ENCODE results near the gene MAPK8. TPM values are rescaled to one million over a fixed set of nuclear protein-coding genes. Genes with fewer than 3 reads are reported as not detected.
A peak's percentile ranks its signal among the peaks of the same experiment; 100 is the strongest.

Gene MAPK8
- total RNA-seq, 2 donors from 2014 or later, result 28.1 to 29.5 TPM

DNA sequence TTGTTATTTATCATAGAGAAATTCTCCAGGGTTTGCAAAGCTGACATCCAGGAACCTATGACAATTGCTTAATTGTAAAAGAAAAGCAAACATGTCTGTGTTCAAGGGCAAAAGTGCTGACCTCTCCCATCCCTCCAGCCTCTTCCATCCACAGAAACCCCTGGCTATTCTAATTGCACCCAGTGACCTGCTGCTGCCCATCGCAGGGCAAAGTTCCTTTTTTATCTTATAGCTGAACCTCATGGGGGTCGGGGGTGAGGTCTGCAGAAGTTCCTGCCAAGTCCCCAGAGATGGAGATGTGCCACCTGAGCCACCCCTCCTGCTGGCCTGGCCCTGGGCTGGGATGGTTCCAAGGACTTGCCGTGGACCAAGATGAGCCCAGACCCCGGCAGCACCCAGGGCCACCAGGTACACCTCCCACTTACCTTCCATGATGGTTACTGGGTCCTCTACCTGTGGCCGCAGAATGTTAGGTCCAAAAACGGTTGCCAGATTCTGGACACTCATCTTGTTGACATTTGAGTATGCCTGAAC is 146.5 kb downstream of the MAPK8 start:
- intact Hi-C loops (cut with DNase I), result no loop called here
- DNase-seq (no peak), ATAC-seq (no peak)

DNA sequence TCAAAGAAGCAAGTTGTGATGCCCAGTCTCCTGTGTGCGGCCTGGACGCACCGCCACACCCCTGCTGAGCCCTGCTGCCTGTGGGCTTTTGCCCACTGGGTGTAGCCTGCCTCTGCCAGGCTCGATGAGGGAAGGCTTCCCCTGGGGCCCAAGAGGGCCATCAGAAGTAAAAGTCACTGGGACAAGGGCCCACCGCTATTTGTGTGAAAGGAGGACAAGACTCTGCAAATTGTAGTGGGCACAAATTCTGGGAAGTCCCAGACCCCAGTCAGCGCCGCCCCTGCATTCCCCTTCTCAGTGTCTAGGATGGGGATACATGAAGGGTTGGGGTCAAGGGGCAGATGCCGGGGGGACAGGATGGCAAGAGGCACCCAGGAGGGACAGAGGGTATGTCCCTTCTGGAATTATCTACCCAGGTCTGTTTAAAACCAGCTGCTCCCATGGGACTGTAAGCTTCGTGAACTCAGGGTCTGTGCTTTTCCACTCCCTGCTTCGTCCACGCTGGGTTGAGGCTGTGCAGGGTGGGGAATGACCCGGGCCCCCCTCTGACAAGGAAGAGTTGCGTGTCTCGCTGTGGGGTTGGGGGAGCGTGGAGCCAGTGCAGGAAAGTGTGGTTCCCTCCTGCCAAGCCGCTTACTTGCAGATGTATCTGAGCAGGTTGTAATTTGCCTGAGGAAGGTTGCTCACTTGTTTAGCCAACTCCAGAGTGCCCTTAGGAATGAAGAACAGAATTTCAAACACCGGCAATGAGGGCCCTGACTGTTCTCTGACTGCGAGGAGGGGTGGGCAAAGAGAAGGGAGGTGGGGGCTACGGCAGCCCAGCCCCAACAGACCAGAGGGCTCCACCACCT is 147.2 kb downstream of the MAPK8 start:
- no peak for DNase-seq
- intact Hi-C loops (cut with DNase I), result no loop called here
- no peak for ATAC-seq

DNA sequence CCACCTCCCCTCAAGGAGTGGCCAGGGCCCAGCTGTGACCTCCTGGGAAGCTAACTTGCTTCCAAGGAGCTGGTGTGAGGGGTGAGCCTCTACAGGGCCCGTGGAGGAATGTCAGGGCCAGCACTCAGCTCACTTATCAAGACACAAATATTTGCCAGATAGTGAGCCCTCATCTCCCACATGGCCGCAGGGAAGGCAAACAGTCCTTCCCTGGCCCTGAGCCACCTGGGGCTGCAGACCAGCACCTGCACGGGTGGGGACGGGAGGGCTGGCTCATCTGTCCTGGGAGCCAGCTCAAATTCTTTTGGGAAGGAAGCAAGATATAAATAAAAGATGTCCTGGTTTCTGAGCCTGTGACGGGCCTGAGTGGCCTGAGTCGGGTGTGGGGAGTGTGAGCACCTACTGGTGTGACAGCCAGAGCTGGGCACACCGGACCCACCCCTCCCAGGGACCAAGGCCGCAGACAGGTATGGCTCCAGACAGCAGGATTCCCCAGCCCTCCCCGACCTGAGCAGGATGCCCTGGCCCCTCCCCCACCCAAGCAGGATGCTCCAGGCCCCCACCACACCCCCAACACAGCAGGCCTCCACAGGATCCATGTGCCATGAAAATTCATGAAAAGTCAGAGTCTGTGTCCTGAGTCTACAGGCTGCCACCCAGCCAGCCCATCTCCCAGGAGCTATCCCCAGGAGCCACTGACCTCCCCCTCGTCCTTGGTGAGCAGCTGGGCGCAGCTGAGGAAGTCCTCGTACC is 148.0 kb downstream of the MAPK8 start:
- DNase-seq, result no peak
- intact Hi-C loops (cut with DNase I), result no loop called here
- no peak for ATAC-seq

GRCh38 chr10:48455055-48455391 is 148.5 kb downstream of the MAPK8 start:
- ATAC-seq (no peak), DNase-seq (no peak)
- intact Hi-C loops (cut with DNase I), result no loop called here

DNA sequence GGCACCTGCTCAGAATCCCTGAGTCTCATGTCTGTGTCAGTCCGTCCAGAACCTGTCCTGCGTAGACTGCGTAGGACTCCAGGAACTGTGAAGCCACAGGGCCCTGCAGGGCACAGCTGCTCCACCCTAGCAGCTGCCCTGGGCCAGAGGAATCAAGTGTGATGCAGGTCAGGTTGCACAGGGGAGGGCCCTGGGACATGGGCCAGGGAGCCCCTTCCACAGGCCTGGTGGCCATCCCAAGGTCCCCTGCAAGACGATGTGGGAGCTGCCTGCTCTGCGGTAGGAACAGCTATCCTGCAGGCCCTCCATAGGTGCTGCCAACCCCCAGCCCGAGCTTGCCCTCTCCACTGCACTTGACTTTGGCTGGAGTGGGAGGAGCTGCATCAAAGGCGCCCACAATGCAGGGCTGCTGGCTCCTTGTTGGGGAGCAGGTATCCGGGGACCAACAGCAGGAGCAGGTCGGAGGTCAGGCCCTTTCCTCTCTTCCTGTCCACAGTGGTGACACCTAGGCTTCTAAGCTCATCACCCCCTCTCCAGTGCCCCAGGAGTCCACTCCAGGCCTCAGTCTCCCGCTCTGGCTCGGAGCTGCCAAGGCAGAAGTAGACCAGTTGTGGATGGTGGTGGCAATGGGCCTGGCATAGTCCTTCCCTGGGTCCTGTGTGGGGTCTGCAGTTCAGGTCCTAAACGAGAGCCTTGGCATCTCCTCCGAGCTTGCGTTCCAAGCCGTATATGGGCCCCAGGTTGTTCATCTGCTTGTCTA is 149.1 kb downstream of the MAPK8 start:
- intact Hi-C loops (cut with DNase I), result no loop called here
- ATAC-seq, result no peak
- DNase-seq, result peak; percentile 16

DNA sequence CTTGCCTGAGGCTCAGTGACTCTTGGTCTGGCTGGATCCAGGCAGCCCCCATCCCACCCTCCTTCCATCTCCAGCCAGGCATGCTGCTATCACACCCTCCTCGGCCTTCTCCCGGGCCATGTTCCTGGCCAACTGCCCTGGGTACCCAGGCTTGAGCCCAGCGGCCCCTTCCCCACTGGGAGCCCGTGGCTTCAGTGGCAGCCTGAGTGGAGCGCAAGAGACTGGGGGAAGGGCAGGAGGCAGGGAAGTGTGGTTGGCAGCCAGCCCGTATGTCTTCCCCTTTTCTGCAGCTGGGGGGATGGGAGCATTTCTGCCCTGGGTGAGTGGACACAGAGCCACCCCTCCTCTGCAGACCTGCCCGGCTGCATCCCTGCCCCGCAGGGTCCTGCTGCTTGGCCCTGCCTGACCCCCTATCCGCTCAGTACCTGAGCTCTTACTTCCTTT is 149.9 kb downstream of the MAPK8 start:
- peak; percentile 56 for DNase-seq
- ATAC-seq, result peak; percentile 56 to 63
- intact Hi-C loops (cut with DNase I), result no loop called here

DNA sequence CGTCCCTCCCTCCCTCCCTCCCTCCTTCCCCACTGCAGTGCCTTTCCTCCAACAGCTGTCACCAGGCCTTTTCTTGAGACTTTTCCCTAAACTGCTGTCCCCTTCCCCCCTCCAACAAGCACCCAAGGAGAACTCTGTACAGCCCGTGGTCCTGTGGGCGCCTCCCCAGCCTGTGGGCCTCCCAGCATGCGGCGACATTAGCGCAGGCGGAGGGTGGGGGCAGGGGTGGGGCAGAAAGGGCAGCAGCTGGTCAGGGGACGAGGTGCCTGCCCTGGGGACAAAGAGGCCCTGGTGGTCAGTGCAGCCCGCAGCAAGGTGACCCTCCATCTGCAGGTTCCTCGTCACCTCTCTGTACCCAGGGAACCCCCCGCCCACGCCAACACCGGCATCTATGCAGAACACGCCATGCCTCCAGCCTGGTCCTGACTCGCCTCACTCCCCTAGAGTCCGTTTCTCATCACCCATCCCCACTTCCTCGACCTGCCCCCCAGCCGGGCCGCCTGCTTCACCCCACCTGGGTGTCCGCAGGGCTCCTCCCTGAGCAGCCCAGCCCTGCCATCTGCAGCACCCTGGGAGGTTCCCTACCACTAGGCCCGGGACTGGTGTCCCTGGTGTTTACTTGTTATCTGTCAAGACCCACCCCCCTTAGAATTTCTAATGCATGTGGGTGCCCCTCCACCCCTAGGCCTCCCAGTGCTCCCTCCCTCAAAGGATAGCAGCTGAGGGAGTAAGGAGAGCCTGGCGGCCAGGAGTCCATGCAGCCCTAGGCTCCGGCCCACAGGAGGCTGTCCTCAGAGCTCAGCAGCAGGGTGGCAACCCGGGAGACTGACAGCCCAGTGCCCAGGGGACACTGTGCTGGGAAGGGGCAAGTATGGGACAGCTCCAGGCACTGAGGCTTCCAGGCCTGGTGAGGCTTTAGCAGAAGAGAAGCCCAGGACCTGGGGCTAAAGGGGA is 150.6 kb downstream of the MAPK8 start:
- intact Hi-C loops (cut with DNase I), result no loop called here
- DNase-seq, result no peak
- ATAC-seq, result no peak

GRCh38 chr10:48457949-48458661 is 151.6 kb downstream of the MAPK8 start:
- intact Hi-C loops (cut with DNase I), result no loop called here
- DNase-seq (no peak), ATAC-seq (no peak)

GRCh38 chr10:48458662-48459048 is 152.2 kb downstream of the MAPK8 start:
- no peak for ATAC-seq
- DNase-seq, result no peak
- intact Hi-C loops (cut with DNase I), result no loop called here

DNA sequence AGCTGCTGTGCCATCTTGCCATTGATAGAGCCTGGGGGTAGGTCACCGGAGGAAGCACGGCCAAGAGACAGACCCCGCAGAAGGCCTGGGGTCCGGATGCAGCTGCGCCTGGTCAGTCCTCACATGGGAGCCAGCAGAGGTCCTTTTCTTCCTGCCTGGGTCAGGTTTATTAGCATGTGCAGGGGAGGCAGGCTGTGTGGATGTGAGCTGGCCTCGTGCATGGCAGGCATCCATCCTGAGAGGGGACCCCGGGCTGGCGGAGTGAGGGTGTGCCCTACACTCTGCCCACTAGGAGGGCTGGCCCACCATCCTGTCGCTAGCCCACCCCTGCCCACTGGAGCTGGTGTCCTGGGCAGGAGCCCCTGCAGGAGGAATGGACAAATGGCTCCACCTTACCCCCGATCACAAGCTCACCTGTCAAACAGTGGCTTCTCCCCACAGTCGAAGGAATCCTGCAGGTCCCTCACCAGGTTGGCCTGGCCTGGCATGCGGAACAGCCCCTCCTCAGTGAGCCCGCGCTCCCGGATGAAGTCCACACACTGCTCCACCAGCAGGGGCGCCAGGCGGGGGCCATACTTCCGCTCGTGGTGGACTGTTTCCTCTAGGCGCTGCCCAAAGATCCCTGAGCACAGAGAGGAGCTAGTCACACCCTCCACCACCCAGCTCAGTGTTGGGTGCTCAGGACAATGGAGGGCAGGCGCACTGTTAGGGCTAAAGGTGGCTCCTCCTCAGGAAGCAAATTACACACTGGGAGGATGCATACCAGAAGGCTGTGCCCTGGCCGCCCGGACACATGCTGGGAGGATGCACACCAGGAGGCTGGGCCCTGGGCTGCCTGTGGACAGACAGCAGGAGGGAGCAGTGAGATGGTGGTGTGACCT is 153.0 kb downstream of the MAPK8 start:
- ATAC-seq (no peak), DNase-seq (no peak)
- intact Hi-C loops (cut with DNase I), result no loop called here

DNA sequence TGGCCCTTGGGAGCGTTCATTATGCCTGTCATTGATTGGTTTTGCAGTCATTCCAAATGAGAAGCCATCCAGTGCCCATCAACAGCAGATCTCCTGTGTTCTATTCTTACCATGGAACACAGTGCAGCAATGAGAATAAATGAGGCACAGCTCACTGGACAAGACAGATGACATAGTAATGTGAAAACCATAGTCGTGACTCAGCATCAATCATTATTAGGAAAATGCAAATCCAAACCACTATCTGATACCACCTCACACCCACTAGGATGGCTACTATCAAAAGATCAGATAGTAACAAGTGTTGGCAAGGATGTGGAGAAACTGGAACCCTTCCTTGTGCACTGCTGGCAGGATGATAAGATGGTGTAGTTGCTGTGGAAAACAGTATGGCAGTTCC is 153.7 kb downstream of the MAPK8 start:
- intact Hi-C loops (cut with DNase I), result no loop called here
- DNase-seq (no peak), ATAC-seq (no peak)

DNA sequence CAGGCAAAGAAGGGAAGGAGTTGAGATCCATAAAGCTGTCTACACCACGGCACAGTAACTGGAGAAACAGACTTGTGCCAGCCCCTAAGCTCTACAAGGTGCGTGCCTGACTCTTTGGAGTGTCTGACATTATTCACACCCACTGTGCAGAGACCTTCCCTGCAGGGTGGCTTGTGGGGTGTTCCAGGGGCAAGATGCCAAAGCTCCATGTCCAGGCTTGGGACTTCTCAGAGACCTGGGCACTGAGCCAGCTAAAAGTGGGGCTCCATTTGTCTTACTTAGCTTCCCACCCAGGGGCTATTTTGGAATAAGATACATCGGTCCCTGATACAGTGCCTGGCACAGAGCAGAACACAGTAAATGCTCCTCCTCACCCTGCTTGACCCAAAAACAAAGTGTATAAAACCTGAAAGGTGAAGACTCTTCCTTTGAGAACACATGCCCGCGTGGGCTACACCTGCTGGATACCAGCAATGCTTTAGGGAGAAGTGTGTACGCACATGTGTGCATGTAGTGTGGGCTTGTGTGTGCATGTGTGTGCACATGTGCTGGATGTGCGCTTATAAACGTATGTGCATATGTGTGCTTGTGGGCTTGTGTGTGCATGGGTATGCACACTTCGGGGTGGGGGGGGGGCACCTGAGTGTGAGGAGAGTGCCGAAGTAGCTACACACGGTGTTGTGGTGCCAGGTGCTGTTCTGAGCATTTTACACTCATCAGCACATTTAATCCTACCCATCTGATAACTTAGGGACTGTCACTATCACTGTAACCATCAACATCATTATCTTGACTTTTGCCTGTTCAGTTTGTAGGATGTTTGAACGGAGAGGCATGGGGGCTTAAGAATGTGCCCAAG is 155.4 kb downstream of the MAPK8 start:
- intact Hi-C loops (cut with DNase I), result no loop called here
- DNase-seq (peak; percentile 18), ATAC-seq (no peak)

DNA sequence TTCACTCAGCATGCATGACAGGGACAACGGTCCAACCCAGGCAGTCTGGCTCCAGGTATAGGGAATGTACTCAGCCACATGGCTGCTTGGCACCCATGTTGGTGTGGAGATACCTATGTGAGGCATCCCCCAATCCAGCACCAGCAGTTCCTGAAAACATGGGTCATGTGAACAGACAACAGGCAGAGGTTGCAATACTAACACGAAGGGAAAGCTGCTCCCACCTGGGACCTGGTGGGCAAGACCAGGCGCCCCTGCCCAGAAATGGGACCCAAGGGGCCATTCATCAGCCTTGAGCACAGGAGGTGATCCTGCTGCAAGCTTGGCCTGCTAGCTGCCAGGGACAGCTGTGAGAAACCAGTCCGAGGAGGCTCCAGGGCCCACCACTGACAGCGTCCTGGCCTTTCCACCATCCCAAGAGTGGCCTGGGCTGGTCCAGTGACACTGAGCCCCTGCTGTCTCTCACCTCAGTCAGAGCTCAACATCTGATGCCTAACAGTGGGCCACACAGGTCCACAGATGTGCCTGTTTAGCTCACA is 156.1 kb downstream of the MAPK8 start:
- intact Hi-C loops (cut with DNase I), result no loop called here
- no peak for ATAC-seq

DNA sequence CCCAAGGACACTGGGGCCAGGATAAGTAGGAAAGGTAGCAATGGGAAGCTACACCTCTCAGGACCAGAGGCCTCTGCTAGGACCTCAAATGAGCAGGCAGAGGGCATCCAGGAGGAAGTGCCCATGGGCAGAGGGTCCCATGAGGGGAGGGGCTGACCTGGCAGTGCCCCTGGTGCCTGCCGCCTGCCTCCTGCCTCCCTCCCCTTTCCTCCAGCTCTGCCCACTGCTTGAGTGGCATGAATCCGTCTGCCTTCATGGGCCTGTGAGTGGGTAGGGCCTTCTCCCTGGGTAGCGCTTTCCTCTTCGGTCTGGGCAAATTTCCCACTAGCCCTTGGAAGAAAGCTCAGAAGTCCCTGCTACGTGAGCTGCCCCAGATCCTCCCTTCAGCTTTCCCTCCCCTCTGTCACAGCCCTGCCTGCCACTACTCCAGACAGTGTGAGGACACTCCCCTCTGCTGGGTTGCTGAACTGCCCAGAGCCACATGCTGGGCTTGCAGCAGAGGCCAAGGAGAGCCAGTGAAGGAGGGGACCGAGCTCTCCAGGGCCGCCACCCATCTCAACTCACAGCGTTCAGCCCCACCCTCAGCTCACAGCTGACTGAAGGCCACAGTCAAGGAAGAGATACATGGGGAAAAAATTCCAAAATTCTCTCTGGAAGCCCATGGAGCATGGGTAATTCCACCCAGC is 157.0 kb downstream of the MAPK8 start:
- peak; percentile 26 for DNase-seq
- intact Hi-C loops (cut with DNase I), result no loop called here
- ATAC-seq, result peak; percentile 45 to 49

More for the DNA sequence above, 156.1 kb downstream of the MAPK8 start:
- DNase-seq, result peak; percentile 15
